H54 (cell line): ENCODE data around the gene XPA.

ENCODE experiments used
- DNase-seq: peaks from one replicate; pipeline ENCODE4 v3.0.0; 2011; ENCODE audit warnings: low spot score, mixed read lengths; ENCODE audit not compliant: insufficient read length
- FAIRE-seq: peaks from 3 replicates; lab custom pipeline; 2011; peaks lifted over from hg19 to GRCh38; lab: Jason Lieb, UNC
- POLR2A ChIP-seq: IDR thresholded peaks from 2 replicates; pipeline ENCODE4 v1.6.1; 2011; ENCODE audit warnings: low read depth, mild to moderate bottlenecking, low read length

The XPA gene

DNA sequence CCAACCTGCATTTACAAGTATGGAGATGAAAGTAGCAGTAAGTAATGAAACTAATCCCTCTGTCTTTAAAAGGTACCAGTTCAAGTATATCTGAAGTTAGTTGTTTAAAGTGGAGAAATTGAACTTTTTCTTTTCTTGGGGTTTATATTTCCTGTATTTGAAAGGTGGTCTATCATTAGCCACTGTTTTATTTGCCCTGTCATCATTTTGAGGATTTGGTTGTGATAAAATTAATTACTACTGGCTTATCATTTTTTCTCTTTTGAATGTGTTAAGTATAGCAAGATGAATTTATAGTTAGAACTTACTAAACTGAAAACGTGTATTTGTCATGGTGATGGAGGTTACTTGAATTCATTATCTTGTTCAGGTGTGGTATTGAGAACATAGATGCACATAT lies 38.4 kb downstream of the XPA start:
- no peak for TF ChIP-seq POLR2A
- DNase-seq (no peak), FAIRE-seq (peak; percentile 96)

DNA sequence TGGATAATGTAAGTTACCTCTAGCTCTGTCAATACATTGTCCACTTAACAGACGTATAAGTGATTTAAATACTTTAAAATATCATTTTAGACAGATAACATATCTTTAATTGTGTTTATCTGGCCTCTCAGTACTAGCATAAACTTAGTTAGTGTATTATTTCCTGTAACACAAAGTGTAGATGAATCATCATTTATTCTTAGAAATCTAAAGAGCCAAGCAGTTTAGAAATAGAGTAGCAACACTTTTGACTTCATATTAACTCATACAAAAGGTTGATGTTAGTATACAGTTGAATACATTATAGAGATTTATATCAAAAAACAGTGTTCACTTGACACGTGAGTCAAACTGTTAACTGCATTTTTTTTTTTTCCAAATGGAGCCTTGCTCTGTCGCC lies 45.5 kb downstream of the XPA start:
- no peak for TF ChIP-seq POLR2A
- FAIRE-seq = no peak
- DNase-seq = no peak

DNA sequence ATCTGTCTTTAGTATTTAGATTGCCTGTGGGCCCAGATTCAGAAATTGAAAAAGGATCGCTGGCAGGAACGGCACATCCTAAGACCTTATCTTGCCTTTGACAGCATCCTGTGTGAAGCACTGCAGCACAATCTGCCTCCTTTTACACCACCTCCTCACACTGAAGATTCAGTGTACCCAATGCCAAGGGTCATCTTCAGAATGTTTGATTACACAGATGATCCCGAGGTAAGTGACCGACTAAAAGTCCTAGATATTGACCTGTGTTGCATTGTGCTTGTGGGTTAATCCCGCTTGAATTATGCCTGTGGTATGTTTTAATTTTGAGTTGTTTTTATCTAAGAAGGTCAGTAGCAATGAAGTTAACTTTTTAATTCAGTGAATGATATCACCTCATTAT lies 49.1 kb downstream of the XPA start:
- DNase-seq (no peak), FAIRE-seq (no peak)
- no peak for TF ChIP-seq POLR2A

DNA sequence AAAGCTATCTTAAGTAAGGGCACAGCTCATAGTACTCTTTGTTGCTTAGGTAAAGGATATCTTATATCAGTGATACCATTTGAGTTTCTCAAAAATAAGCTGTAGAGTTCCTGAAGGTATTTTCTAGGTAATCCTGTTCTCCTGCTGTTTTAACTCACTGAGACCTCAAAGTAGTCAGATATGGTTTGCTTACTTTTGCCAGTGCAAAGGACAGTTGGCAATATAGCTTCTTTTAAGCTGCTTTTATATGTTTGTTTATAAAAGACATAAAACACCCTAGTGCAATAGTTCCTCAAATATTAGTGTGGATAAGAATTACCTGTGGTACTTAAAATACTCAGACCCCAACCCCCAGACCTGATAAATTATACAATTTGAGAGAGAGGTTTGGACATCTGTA lies 51.4 kb downstream of the XPA start:
- peak; percentile 90 for FAIRE-seq
- no peak for TF ChIP-seq POLR2A
- DNase-seq = no peak

DNA sequence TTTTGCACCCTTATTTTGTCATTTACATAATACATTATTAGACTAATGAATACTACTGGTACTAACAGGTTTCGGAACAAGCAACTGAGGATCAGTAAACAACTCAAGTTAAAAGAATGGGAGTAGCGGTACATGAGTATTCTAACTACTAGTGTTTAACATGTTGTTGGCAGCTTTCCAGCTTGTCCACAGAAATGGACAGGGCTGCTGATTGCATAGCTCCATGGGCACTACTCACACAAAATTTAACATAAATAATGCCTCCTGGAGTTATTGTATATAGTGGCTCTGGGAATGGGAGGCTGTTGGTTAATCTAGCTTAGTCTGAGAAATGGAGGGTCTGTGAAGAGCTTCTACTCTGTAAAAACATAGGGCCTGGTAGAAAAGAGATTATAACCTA lies 56.8 kb downstream of the XPA start:
- DNase-seq = no peak
- TF ChIP-seq POLR2A = no peak
- peak; percentile 97 for FAIRE-seq

DNA sequence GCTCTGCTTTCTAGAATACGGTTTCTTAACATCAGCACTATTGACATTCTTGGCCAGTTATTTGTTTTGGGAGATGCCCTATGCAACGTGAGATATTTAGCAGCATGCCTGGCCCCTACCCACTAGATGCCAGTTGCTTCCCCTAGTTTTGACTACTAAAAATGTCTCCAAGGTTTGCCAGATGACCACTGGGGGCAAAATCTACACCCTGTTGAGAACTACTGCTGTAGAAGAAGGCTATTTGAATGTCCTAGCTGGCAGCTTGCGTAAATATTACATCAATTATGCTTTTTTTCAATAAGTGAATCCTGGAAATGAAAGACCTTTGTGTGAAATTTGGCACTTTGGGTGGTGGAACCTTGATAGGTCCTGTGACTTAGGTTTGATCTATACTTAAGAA lies 58.5 kb downstream of the XPA start:
- no peak for TF ChIP-seq POLR2A
- DNase-seq = no peak
- FAIRE-seq = no peak

DNA sequence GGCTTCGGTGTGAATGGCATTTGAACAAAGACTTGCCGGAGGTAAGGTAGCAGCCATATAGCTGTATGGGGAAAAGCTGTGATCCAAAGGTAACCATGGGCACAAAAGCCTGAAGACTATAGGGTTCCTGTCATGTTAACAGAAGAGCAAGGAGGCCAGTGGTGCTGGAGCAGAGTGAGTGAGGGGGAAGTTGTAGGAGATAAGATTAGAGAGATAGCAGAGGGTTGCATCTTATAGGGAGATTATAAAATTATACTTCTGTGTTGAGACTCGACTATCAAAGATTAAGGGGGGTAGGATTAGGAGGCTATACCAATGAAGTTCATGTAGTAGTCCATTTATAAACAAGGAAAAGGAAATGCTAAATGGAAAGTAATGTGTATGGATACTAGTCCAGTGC lies 60.2 kb downstream of the XPA start:
- DNase-seq = no peak
- no peak for TF ChIP-seq POLR2A
- FAIRE-seq = peak; percentile 75

DNA sequence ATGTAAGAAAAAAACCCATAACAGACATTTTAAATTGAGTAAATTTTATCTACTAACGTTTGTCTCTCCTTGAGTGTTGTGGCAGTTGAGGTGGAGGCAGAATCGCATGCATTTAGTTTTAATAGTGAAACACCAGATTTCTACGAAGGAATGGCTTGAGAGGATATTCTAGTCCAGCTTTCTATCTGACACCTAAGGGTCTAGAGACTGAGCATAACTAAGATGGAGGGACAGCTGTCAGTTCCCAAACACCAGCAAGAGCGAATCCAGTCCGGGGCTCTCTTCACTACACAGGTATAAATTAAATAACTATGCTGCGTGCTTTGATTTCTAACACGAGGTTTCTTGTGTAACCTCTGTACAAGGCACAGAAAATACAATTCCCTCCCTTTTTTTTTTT lies 62.1 kb downstream of the XPA start:
- FAIRE-seq = peak; percentile 36
- no peak for DNase-seq
- no peak for TF ChIP-seq POLR2A

DNA sequence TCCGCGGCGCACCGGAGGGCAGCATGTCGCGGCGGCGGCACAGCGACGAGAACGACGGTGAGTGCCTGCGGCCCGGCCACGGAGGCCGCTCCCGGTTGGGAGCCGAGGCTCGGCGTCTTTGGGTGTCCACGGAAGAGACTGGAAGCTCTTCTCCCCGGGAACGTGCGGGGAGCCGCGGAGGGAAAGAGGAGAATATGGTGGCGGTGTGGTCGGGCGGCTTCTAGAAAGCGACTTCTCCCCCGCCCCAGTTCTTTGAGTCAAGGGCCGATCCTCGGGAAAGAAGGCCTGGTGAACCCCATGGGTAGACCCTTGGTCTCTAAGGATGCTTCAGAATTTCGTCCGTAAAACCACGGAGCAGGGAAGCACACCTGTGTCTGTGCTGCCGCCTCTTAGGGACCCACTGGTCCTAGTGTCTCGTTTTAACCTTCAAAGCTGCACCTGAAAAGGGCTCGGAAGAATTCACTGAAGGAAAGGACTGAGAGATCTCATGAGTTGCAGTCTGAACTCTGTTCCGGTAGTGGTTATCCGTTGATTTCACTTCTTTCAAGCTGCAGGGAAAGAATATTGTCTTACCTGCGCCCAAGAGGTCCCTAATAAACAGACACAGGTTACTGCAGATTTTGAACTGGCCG lies 63.2 kb downstream of the XPA start:
- no peak for DNase-seq
- FAIRE-seq = peak; percentile 6
- TF ChIP-seq POLR2A = no peak

DNA sequence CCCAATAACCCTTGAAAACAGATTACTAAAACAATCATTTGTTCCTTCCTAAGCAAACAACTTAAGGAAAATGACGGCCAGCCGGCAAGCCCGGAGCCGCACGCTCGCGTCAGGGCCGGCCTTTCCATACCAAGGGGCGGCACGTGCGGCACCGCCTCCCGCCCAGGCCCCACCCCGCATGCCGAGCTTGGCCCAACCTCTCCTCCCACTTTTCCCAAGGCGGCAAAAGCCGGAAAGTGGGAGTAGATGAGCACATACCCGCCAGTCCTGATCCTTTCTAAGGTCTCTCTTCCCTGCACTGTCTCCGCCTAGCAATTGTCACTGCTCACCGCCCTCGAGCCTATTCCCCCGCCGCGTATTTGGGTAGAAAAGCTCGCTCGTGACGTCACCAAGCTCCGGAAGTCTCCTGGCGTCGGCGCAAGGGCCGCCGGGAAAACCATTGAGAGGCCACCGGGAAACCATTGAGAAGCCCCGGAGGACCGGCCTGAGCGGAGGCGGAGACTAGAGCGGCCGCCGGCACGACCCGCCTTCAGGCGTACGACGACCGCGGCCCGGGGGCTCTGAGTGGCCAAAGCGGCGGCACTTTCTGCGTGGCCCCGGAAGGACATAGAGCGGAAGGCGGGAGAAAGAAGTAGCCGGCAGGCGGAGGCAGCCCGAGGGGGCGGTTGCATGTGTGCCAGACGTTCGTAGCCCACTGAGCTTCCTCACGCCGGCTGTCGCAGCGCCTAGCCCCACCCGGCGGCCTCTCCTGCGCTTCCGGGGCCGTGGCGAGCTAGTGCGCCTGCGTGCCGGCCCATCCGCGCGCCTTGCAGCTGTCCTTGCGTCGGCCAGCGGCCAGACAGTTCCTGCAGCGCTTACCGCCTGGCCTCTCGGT lies 63.9 kb downstream of the XPA start, which contains the start of the genes NCBP1 and TSTD2:
Gene NCBP1 (plus strand): TSS at position 837 of the 874 bp plus-strand sequence. CDS start 61 bp downstream, outside the sequence.
Gene TSTD2 (minus strand): TSS at position 384 of the 874 bp plus-strand sequence. CDS start 5,806 bp downstream, outside the sequence.
- DNase-seq (peak; percentile 98), FAIRE-seq (peak; percentile 97)
- peak; percentile 99 for TF ChIP-seq POLR2A

DNA sequence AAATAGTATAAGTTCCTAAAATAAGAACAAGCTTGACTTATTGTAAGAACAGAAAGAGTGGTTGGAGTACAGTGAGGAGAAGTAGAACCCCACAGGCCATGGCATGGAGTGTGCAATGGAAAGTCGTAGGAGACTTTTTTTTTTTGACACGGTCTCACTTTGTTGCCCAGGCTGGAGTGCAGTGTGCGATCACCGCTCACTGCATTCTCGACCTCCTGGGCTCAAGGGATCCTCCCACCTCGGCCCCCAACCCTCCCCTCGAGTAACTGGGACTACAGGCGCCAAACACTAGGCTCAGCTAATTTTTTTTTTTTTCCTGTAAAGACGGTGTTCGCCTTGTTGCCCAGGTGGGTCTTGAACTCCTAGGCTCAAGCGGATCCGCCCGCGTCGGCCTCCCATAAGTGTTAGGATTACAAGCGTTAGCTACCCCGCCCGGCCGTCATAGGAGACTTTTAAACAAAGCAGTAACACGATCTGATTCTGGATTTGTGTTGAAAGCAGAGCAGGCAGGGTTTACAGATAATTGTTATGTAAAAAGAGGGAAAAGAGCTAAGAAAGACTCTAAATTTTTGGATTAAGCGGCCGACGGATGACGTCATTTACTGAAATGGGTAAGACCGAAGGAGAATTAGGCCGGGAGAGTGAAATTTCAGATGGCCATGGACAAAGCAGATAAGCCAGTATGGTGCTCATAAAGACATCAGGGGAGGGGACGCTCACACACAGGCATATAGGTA lies 64.7 kb downstream of the XPA start:
- peak; percentile 6 for FAIRE-seq
- no peak for DNase-seq
- TF ChIP-seq POLR2A = no peak

DNA sequence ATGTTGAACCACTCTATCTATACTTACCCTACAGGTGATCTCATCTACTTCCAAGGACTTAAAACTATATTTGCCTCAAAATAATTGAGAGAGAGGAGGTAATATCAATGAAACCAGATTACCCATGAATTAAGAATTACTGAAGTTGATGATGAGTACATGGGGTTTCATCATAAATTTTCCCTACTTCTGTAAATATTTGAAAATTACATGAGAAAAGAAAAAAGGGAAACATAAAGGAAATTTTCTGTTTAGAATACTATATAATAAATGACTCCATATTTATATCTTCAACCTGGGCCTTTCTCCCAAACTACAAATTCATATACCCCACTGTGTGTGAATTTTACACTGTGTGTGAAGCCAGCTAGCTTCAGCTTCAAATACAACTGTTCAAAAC lies 66.5 kb downstream of the XPA start:
- FAIRE-seq (no peak), DNase-seq (no peak)
- TF ChIP-seq POLR2A = no peak

DNA sequence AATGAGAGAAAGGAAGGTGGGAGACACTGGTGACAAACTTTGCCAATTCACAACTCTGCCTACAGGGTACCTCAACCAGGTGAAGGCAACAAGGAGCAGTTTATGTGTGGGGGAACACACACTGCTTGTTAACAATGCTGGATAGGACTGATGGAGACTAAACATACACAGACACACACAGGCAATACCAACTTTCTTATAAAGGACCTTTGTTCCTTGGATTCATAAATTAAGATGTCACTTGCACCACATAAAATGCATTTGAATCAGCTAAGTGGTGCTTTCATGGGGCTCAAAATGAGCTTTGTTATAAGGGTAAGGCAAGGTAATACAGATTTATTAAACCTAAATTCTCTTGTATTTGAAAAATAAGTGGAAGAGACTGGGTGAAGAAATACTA lies 68.0 kb downstream of the XPA start:
- TF ChIP-seq POLR2A = no peak
- FAIRE-seq = no peak

DNA sequence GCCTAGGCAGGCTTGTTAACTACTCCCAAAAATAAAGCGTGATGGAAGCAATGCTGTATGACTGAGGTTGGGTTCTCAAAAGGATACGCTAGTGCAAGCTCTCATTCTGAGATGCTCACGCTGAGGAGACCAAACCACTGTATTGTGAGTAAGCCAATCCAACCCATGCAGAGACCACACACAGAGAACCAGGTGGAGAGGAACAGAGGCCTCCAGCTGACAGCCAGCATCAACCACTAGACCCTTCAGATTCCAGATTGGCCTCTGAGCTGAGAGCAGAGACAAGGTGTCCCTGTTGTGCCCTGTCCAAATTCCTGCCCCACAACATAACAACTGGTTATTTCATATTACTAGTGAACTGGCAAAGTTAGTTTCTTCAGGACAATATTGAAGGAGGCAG lies 68.5 kb downstream of the XPA start:
- DNase-seq = no peak
- TF ChIP-seq POLR2A = no peak
- FAIRE-seq = no peak

More for the DNA sequence above, 68.0 kb downstream of the XPA start:
- DNase-seq = no peak

DNA sequence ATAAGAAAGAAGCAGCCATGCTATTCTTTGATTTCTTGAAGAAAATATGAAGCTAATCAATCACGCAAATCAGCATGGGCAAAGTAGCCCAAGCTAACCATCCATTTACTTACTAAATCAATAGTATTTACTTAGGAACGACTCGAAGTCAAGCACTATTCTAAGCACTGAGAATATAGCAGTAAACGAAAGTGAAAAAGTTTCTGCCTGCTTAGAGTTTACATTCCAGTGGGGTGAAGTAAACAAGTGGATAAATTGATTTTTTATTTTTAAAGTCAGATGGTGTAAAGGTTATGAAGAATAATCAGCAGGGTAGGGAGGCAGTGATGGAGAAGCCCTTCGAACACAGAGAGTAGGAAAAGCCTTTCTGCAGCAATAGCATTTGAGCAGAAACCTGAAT lies 69.5 kb downstream of the XPA start:
- TF ChIP-seq POLR2A = no peak

More for the DNA sequence above, 69.5 kb downstream of the XPA start:
- DNase-seq (no peak), FAIRE-seq (no peak)
